ENCODE measurements around the gene APOBEC3A.

APOBEC3A gene

GRCh38 chr22:38957046-38957770, at the start of gene APOBEC3A:
APOBEC3A (plus strand) TSS chr22:38957609; CDS start chr22:38957692, 83 bp downstream.
- no peak for DNase-seq (ENCODE audit: low spot score)
- no peak for TF ChIP-seq CTCF (IDR thresholded peaks at IDR 0.05; ENCODE audit: borderline replicate concordance, control extremely low read depth, extremely low read depth, insufficient read depth, missing control alignments)
- in situ Hi-C loops (cut with MboI; ENCODE audit: low sequenced_read_pairs, unreplicated experiment) = no loop called here

GRCh38 chr22:38907767-38908166, 49.6 kb upstream of the APOBEC3A start:
- no peak for TF ChIP-seq CTCF (IDR thresholded peaks at IDR 0.05; ENCODE audit: borderline replicate concordance, control extremely low read depth, extremely low read depth, insufficient read depth, missing control alignments)
- no peak for DNase-seq (ENCODE audit: low spot score)
- in situ Hi-C loops (cut with MboI; ENCODE audit: low sequenced_read_pairs, unreplicated experiment) = no loop called here

- in situ Hi-C loops (cut with MboI; ENCODE audit: low sequenced_read_pairs, unreplicated experiment) = no loop called here
- DNase-seq (ENCODE audit: low spot score) = no peak
Observed at GRCh38 chr22:38911434-38911833, 46.0 kb upstream of the APOBEC3A start.

GRCh38 chr22:38919631-38920190, 37.7 kb upstream of the APOBEC3A start:
- TF ChIP-seq CTCF (IDR thresholded peaks at IDR 0.05; ENCODE audit: borderline replicate concordance, control extremely low read depth, extremely low read depth, insufficient read depth, missing control alignments) = no peak
- in situ Hi-C loops (cut with MboI; ENCODE audit: low sequenced_read_pairs, unreplicated experiment) = no loop called here
- no peak for DNase-seq (ENCODE audit: low spot score)

More at GRCh38 chr22:38911434-38911833, 46.0 kb upstream of the APOBEC3A start:
- no peak for TF ChIP-seq CTCF (IDR thresholded peaks at IDR 0.05; ENCODE audit: borderline replicate concordance, control extremely low read depth, extremely low read depth, insufficient read depth, missing control alignments)

GRCh38 chr22:38921120-38921519, 36.3 kb upstream of the APOBEC3A start:
- no peak for DNase-seq (ENCODE audit: low spot score)
- in situ Hi-C loops (cut with MboI; ENCODE audit: low sequenced_read_pairs, unreplicated experiment) = no loop called here
- no peak for TF ChIP-seq CTCF (IDR thresholded peaks at IDR 0.05; ENCODE audit: borderline replicate concordance, control extremely low read depth, extremely low read depth, insufficient read depth, missing control alignments)

- TF ChIP-seq CTCF (IDR thresholded peaks at IDR 0.05; ENCODE audit: borderline replicate concordance, control extremely low read depth, extremely low read depth, insufficient read depth, missing control alignments) = no peak
- DNase-seq (ENCODE audit: low spot score) = no peak
- in situ Hi-C loops (cut with MboI; ENCODE audit: low sequenced_read_pairs, unreplicated experiment) = no loop called here
Observed at GRCh38 chr22:38921806-38922205, 35.6 kb upstream of the APOBEC3A start.

All from GM13976 (cell line).